DMS53 treated with DMSO at 0.1 percent for 48 hours (cell line): ENCODE measurements around the gene FLAD1.

ENCODE experiments used
- DNase-seq: peaks from one replicate; lab custom pipeline; 2025; ENCODE audit not compliant: unreplicated experiment; lab: John Stamatoyannopoulos, UW

Gene FLAD1

GRCh38 chr1:154988058-154988954 is 5.2 kb downstream of the FLAD1 start:
- no peak for DNase-seq

- DNase-seq = no peak
Observed at GRCh38 chr1:154989195-154989860, 6.2 kb downstream of the FLAD1 start.

GRCh38 chr1:154990276-154990675 is 7.1 kb downstream of the FLAD1 start:
- DNase-seq = no peak

- DNase-seq = no peak
Observed at GRCh38 chr1:154992721-154993571, 9.8 kb downstream of the FLAD1 start.

GRCh38 chr1:154993572-154994268 is 10.6 kb downstream of the FLAD1 start, which contains the start of gene LENEP:
Gene LENEP (plus strand): TSS chr1:154993586. CDS start chr1:154993608, 22 bp downstream.
- no peak for DNase-seq

GRCh38 chr1:154994269-154994587 is 11.1 kb downstream of the FLAD1 start:
- DNase-seq = no peak

- no peak for DNase-seq
Observed at GRCh38 chr1:154994591-154994990, 11.4 kb downstream of the FLAD1 start.

GRCh38 chr1:154995301-154995983 is 12.3 kb downstream of the FLAD1 start:
- peak; percentile 21 for DNase-seq

- DNase-seq = no peak
Observed at GRCh38 chr1:154996966-154997701, 14.0 kb downstream of the FLAD1 start.

GRCh38 chr1:154998201-154998780 is 15.1 kb downstream of the FLAD1 start:
- no peak for DNase-seq

GRCh38 chr1:154998818-154999570 is 15.8 kb downstream of the FLAD1 start:
- DNase-seq = peak; percentile 23

GRCh38 chr1:154999571-155000410 is 16.6 kb downstream of the FLAD1 start:
- peak; percentile 65 for DNase-seq

- DNase-seq = no peak
Observed at GRCh38 chr1:155000411-155000725, 17.2 kb downstream of the FLAD1 start.

GRCh38 chr1:155000726-155001424 is 17.7 kb downstream of the FLAD1 start:
- DNase-seq = peak; percentile 89

GRCh38 chr1:155001425-155001674 is 18.2 kb downstream of the FLAD1 start:
- no peak for DNase-seq

GRCh38 chr1:155001675-155002463 is 18.7 kb downstream of the FLAD1 start:
- peak; percentile 93 for DNase-seq
